ENCODE measurements around the gene B4GALNT3. TPM values are rescaled to one million over a fixed set of nuclear protein-coding genes. Genes with fewer than 3 reads are reported as not detected.

Gene B4GALNT3
- polyA plus RNA-seq, 2 donors = 8.1 to 8.9 TPM

DNA sequence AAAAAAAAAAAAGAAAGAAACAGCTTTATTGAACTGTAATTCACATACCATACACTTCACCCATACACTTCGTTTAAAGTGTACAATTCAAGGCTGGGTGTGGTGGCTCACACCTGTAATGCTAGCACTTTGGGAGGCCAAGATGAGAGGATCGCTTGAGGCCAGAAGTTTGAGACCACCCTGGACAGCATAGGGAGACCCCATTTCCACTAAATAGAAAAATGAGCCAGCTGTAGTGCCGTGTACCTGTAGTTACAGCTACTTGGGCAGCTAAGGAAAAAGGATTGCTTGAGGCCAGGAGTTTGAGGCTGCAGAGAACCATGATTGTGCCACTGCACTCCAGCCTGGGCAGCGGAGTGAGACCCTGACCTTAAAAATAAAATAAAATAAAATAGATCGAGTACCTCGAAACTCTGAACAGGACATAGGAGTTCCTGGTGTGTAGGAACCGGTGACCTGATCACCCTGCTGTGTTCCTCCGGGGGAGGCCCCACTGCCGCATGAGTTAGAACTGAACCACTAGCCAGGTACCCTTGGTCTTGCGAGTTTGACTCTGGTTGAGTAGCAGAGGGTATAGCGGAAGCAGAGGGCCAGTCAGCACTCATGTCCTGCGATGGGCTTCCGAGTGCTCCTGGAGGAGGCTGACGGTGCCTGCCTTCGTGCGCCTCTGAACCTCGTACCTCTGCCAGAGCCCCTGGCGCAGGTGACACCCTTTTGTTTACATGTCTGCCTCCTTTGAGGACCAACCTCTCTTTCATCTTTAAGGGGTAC lies 80.0 kb downstream of the B4GALNT3 start:
- no peaks in the 10 kb centered on the region for H3K36me3 ChIP-seq (ENCODE audit: control insufficient read depth in 2 of 2, insufficient read depth in 2 of 2, low read length in 1 of 2)
- no peaks in the 10 kb centered on the region for H3K9me3 ChIP-seq (ENCODE audit: control insufficient read depth in 2 of 2, insufficient read depth in 1 of 2, low read depth in 1 of 2, low read length in 1 of 2)
- no peaks in the 10 kb centered on the region for H3K27me3 ChIP-seq (ENCODE audit: control insufficient read depth in 1 of 2, insufficient read depth in 2 of 2, low read length in 2 of 2)
- H3K4me1 ChIP-seq (ENCODE audit: control insufficient read depth in 2 of 2, insufficient read depth in 2 of 2, low read length in 1 of 2) = peaks cover 6 to 20% of the 10 kb centered on the region in 2 donors
- H3K4me3 ChIP-seq (ENCODE audit: low read depth in 1 of 2, low read length in 2 of 2) = no peak overlapping the region
- 92 to 93% methylated on average over 18 of the region's 18 CpGs for WGBS, 2 donors
- H3K27ac ChIP-seq (ENCODE audit: low read depth in 2 of 2, low read length in 1 of 2) = peak overlapping the region; percentile 58 to 90

- Histone ChIP-seq H3K4me3 (ENCODE audit: low read depth in 1 of 2, low read length in 2 of 2) (no peak overlapping the region), H3K4me1 (ENCODE audit: control insufficient read depth in 2 of 2, insufficient read depth in 2 of 2, low read length in 1 of 2) (peaks cover 6 to 20% of the 10 kb centered on the region in 2 donors), H3K27ac (ENCODE audit: low read depth in 2 of 2, low read length in 1 of 2) (peak overlapping the region in 1 of 2 donors; percentile 50), H3K9me3 (ENCODE audit: control insufficient read depth in 2 of 2, insufficient read depth in 1 of 2, low read depth in 1 of 2, low read length in 1 of 2) (no peaks in the 10 kb centered on the region), H3K27me3 (ENCODE audit: control insufficient read depth in 1 of 2, insufficient read depth in 2 of 2, low read length in 2 of 2) (no peaks in the 10 kb centered on the region), H3K36me3 (ENCODE audit: control insufficient read depth in 2 of 2, insufficient read depth in 2 of 2, low read length in 1 of 2) (no peaks in the 10 kb centered on the region)
- 60 to 63% methylated on average over 8 of the region's 9 CpGs for WGBS, 2 donors
Observed at GRCh38 chr12:541676-542324, 82.1 kb downstream of the B4GALNT3 start.

DNA sequence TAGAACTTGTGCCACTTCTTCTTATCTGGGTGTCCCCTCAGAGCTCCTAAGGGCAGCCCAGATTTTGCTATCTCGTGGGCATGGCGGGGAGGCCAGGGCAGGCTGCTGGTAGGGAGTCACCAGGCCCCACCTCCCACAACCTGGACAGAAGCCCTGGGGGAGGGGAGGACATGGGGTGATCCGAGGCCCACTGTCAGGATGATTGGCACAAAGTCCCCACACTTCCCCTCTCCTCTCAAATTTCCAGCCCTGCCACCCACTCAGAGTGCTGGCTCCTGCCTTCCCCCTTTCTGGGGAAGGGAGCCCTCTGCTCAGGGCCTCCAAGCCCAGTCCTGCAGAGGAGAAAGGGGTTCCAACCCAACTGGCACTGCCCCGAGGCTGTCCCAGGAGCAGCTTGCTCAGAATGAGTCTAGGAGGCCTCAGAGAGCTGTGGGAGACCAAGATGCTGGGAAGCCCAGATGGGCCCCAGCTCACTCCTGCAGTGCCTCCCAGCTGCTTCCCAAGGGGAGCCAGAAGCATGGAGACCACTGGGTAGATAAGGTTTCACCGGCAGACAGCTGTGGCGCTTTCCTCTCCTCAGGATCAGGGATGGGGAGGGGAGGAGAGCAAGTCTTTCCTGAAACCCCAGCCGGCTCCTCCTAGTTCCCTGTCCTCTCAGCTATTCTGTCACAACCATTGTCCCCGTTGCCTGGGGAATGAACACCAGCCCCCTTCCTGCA lies 82.8 kb downstream of the B4GALNT3 start:
- no peaks in the 10 kb centered on the region for H3K9me3 ChIP-seq (ENCODE audit: control insufficient read depth in 2 of 2, insufficient read depth in 1 of 2, low read depth in 1 of 2, low read length in 1 of 2)
- WGBS, 2 donors = 71 to 73% methylated on average over 8 of the region's 8 CpGs
- no peaks in the 10 kb centered on the region for H3K27me3 ChIP-seq (ENCODE audit: control insufficient read depth in 1 of 2, insufficient read depth in 2 of 2, low read length in 2 of 2)
- no peak overlapping the region for H3K4me3 ChIP-seq (ENCODE audit: low read depth in 1 of 2, low read length in 2 of 2)
- peak overlapping the region in 1 of 2 donors; percentile 27 for H3K27ac ChIP-seq (ENCODE audit: low read depth in 2 of 2, low read length in 1 of 2)
- H3K36me3 ChIP-seq (ENCODE audit: control insufficient read depth in 2 of 2, insufficient read depth in 2 of 2, low read length in 1 of 2) = no peaks in the 10 kb centered on the region
- peaks cover 6 to 20% of the 10 kb centered on the region in 2 donors for H3K4me1 ChIP-seq (ENCODE audit: control insufficient read depth in 2 of 2, insufficient read depth in 2 of 2, low read length in 1 of 2)

- WGBS, 2 donors = 90 to 91% methylated on average over 7 to 9 of the region's 9 CpGs
- H3K36me3 ChIP-seq (ENCODE audit: control insufficient read depth in 2 of 2, insufficient read depth in 2 of 2, low read length in 1 of 2) = no peaks in the 10 kb centered on the region
- H3K9me3 ChIP-seq (ENCODE audit: control insufficient read depth in 2 of 2, insufficient read depth in 1 of 2, low read depth in 1 of 2, low read length in 1 of 2) = no peaks in the 10 kb centered on the region
- no peak overlapping the region for H3K4me3 ChIP-seq (ENCODE audit: low read depth in 1 of 2, low read length in 2 of 2)
- H3K27ac ChIP-seq (ENCODE audit: low read depth in 2 of 2, low read length in 1 of 2) = no peak overlapping the region
- H3K4me1 ChIP-seq (ENCODE audit: control insufficient read depth in 2 of 2, insufficient read depth in 2 of 2, low read length in 1 of 2) = peaks cover 6 to 20% of the 10 kb centered on the region in 2 donors
- H3K27me3 ChIP-seq (ENCODE audit: control insufficient read depth in 1 of 2, insufficient read depth in 2 of 2, low read length in 2 of 2) = no peaks in the 10 kb centered on the region
Observed at GRCh38 chr12:543114-543451, 83.3 kb downstream of the B4GALNT3 start.

GRCh38 chr12:544142-544541 lies 84.4 kb downstream of the B4GALNT3 start:
- no peak overlapping the region for H3K27ac ChIP-seq (ENCODE audit: low read depth in 2 of 2, low read length in 1 of 2)
- no peaks in the 10 kb centered on the region for H3K27me3 ChIP-seq (ENCODE audit: control insufficient read depth in 1 of 2, insufficient read depth in 2 of 2, low read length in 2 of 2)
- peaks cover 6 to 16% of the 10 kb centered on the region in 2 donors for H3K4me1 ChIP-seq (ENCODE audit: control insufficient read depth in 2 of 2, insufficient read depth in 2 of 2, low read length in 1 of 2)
- no peaks in the 10 kb centered on the region for H3K9me3 ChIP-seq (ENCODE audit: control insufficient read depth in 2 of 2, insufficient read depth in 1 of 2, low read depth in 1 of 2, low read length in 1 of 2)
- H3K4me3 ChIP-seq (ENCODE audit: low read depth in 1 of 2, low read length in 2 of 2) = no peak overlapping the region
- no peaks in the 10 kb centered on the region for H3K36me3 ChIP-seq (ENCODE audit: control insufficient read depth in 2 of 2, insufficient read depth in 2 of 2, low read length in 1 of 2)
- 82 to 92% methylated on average over 8 of the region's 8 CpGs for WGBS, 2 donors

DNA sequence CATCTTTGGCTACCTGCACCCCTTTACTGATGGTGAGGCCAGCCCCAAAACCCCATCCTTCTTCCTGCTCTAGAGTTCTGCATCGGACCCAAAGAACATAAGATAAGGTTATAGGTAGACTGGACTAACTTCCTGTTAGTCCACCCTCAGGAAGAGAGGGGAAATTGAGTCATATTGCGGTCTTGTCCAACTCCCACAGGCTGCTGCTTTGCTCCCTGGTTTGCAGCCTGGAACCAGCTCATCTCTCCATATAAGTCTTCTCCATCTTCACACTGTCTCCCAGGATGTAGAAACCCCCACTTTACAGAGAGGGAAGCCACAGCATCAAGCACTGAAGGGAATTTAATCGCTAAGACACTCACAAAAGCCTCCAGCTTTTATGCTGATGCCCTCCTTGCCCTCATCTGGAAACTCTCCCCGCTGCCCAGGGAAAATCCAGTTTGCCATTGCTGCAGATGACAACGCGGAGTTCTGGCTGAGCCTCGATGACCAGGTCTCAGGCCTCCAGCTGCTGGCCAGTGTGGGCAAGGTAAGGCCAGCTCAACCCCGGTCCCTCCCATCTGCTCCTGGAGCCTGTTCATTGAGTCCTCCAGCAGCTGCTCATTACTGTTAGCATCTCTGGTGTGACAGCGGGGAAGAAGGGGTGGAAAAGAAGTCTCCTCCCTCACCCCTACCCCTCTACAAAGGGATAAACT lies 85.3 kb downstream of the B4GALNT3 start:
- 83 to 86% methylated on average over 9 of the region's 9 CpGs for WGBS, 2 donors
- Histone ChIP-seq H3K27me3 (ENCODE audit: control insufficient read depth in 1 of 2, insufficient read depth in 2 of 2, low read length in 2 of 2) (no peaks in the 10 kb centered on the region), H3K4me1 (ENCODE audit: control insufficient read depth in 2 of 2, insufficient read depth in 2 of 2, low read length in 1 of 2) (peaks cover 3 to 16% of the 10 kb centered on the region in 2 donors), H3K9me3 (ENCODE audit: control insufficient read depth in 2 of 2, insufficient read depth in 1 of 2, low read depth in 1 of 2, low read length in 1 of 2) (no peaks in the 10 kb centered on the region), H3K27ac (ENCODE audit: low read depth in 2 of 2, low read length in 1 of 2) (no peak overlapping the region), H3K36me3 (ENCODE audit: control insufficient read depth in 2 of 2, insufficient read depth in 2 of 2, low read length in 1 of 2) (no peaks in the 10 kb centered on the region), H3K4me3 (ENCODE audit: low read depth in 1 of 2, low read length in 2 of 2) (no peak overlapping the region)

DNA sequence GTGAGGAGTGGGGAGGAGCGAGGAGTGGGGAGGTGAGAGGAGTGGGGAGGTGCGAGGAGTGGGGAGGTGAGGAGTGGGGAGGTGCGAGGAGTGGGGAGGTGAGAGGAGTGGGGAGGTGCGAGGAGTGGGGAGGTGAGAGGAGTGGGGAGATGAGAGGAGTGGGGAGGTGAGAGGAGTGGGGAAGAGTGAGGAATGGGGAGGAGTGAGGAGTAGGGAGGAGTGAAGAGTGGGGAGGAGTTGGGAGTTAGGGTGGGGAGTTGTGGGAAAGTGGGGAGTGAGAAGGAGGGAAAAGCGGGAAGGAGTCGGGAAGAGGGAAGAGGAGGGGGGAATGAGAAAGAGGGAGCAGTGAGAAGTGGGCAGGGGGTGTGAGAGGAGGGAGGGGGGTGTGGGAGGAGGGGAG lies 86.1 kb downstream of the B4GALNT3 start:
- Histone ChIP-seq H3K27ac (ENCODE audit: low read depth in 2 of 2, low read length in 1 of 2) (no peak overlapping the region), H3K36me3 (ENCODE audit: control insufficient read depth in 2 of 2, insufficient read depth in 2 of 2, low read length in 1 of 2) (no peaks in the 10 kb centered on the region), H3K4me3 (ENCODE audit: low read depth in 1 of 2, low read length in 2 of 2) (no peak overlapping the region), H3K27me3 (ENCODE audit: control insufficient read depth in 1 of 2, insufficient read depth in 2 of 2, low read length in 2 of 2) (no peaks in the 10 kb centered on the region), H3K4me1 (ENCODE audit: control insufficient read depth in 2 of 2, insufficient read depth in 2 of 2, low read length in 1 of 2) (peaks cover 3 to 15% of the 10 kb centered on the region in 2 donors), H3K9me3 (ENCODE audit: control insufficient read depth in 2 of 2, insufficient read depth in 1 of 2, low read depth in 1 of 2, low read length in 1 of 2) (no peaks in the 10 kb centered on the region)
- 81 to 83% methylated on average over 6 of the region's 6 CpGs for WGBS, 2 donors

DNA sequence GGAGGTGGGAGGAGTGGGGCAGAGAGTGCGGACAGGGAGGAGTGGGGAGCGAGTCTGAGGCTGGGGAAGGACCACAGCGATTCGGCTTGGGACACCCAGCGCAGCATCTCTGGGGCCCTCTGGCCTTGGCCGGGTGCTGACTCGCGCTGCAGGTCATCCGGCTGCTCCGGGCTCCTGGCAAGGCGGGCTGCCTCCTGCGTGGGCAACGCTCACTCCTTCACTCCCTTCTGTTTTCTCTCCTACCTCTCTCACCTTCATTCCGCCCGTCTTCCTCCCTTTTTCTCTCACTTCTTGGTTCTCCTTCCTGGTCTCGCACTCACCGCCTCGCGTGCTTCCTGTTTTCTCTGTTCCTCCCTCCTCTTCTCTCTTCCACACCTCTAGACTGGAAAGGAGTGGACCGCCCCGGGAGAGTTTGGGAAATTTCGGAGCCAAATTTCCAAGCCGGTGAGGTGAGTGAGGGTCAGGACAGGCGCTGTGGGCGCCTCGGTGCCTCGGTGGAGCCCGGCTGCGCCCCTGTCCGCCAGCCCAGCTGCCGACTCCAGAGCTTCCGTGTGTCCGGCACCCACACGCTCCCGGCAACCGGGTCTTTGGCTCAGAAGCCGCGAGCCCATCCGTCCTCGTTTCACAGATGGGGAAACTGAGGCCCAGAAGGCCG lies 86.7 kb downstream of the B4GALNT3 start:
- Histone ChIP-seq H3K4me3 (ENCODE audit: low read depth in 1 of 2, low read length in 2 of 2) (no peak overlapping the region), H3K9me3 (ENCODE audit: control insufficient read depth in 2 of 2, insufficient read depth in 1 of 2, low read depth in 1 of 2, low read length in 1 of 2) (no peaks in the 10 kb centered on the region), H3K27ac (ENCODE audit: low read depth in 2 of 2, low read length in 1 of 2) (no peak overlapping the region), H3K36me3 (ENCODE audit: control insufficient read depth in 2 of 2, insufficient read depth in 2 of 2, low read length in 1 of 2) (no peaks in the 10 kb centered on the region), H3K27me3 (ENCODE audit: control insufficient read depth in 1 of 2, insufficient read depth in 2 of 2, low read length in 2 of 2) (no peaks in the 10 kb centered on the region), H3K4me1 (ENCODE audit: control insufficient read depth in 2 of 2, insufficient read depth in 2 of 2, low read length in 1 of 2) (peaks cover under 1 to 9% of the 10 kb centered on the region in 2 donors)
- 67 to 76% methylated on average over 33 to 41 of the region's 41 CpGs for WGBS, 2 donors
